HG03064 (cell line): ENCODE measurements around the gene ALDH1L1.

Experiments used
- ATAC-seq: cut with Tn5 transposase; IDR thresholded peaks from one replicate; pipeline ENCODE4 v1.9.1; 2021; ENCODE audit warnings: low read depth; ENCODE audit not compliant: unreplicated experiment

The ALDH1L1 gene

GRCh38 chr3:126061301-126062032, 118.9 kb downstream of the ALDH1L1 start:
- ATAC-seq = no peak

GRCh38 chr3:126060613-126061145, 119.7 kb downstream of the ALDH1L1 start:
- no peak for ATAC-seq

- ATAC-seq = no peak
These were observed 121.7 kb downstream of the ALDH1L1 start for GRCh38 chr3:126058666-126059065.

DNA sequence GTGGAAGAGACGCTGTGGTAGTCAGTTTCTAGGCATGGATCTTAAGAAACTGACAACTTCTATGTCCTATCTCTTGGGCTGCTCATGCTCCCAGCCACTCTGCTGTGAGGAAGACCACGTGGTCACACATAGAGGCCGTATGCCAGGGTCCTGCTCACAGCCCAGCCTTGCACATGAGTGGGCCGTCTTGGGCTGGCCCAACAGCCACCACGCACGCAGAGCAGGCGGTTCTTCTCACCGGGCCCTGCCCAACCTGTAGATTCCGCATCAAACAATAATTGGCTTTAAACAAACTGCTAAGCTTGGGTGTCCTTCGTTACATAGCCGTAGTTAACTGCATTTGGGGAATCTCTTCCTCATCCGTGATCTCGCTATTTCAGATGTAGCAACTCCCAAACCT, 122.5 kb downstream of the ALDH1L1 start:
- no peak for ATAC-seq

DNA sequence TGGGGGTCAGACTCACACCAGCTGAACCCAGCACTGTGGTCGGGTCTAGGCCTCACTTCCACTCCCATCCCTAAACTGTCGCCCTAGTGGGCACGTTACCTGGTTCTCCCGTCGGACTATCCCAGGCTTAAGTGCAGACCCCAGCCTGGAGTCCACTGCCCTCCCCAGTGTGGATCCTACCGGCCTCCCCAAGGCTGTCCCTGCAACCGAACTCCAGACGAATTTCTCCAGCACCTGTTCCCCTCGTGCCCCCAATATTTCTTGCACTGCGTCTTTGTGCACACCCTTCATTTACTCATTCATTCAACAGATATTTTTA, 122.9 kb downstream of the ALDH1L1 start:
- ATAC-seq = no peak

DNA sequence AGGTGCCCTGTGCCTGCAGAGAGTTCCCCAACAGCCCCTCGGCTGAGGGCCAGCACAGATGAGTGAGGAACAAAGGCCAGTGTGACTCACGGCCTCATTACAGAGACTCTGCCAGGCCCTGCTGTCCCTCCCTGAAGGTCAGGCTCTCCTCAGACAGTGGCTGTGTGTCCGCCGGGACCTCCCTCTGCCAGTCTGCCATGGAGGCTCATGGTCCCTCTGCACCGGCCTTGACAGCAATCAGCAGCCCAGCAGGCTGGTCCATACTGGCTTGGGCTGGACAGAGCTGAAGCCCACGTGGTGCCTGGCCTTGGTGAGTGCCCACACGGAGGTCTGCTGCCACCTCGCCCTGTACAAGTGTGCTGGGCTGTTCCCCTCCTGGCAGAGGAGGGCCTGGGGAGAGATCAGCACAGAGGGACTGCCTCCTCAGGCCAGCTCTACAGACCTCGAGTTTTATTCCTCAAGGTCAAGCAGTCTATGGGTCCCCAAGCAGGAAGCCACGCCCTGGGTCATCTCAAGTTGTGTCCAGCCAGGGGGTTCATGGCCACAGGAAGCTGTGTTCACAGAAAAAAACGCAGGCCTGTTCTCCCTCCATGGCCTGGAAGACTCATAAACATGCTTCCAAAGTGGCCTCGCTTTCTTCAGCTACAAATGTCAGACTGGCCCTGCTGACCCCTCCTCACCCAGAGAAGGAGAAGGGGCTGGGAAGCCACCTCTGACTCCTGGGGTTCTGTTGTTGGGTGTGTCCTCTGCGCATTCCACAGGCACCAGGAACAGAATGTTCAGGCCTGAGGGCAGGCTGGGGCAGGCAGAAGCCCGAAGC, 123.5 kb downstream of the ALDH1L1 start:
- ATAC-seq = no peak

DNA sequence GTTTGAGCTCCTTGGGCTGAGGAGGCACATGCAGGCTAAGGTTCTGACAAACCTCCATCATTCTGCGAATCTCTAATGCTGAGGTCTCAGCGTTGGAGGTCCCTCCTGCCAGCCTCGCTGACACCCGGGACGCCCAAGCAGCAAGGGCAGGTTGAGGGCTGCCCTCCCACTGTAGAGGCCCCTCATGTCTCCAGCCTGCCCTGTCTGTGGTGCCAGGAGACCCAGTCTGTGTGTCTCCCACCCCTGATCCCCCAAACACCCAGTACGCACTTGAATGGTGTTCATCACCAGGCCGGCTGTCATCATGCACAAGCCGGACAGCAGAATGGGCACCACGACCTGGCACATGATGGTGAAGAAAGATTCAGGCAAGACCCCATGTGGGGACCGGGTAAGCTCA, 124.3 kb downstream of the ALDH1L1 start:
- no peak for ATAC-seq

- no peak for ATAC-seq
These were observed 125.5 kb downstream of the ALDH1L1 start for GRCh38 chr3:126054870-126055269.

- ATAC-seq = no peak
These were observed 126.3 kb downstream of the ALDH1L1 start for GRCh38 chr3:126053949-126054569.
